Activated CD4-positive, alpha-beta T cell treated with anti-CD3 and anti-CD28 coated beads, Interleukin-2, amount 10 ng/mL, durations not matched to agents 7 days and 5 days (primary cell): ENCODE measurements around the gene NPHS1. TPM values are rescaled to one million over a fixed set of nuclear protein-coding genes. Genes with fewer than 3 reads are reported as not detected.
"Not testable (repeated sequence)": the region's sequence is repeated elsewhere in the genome, so short reads cannot be mapped to it uniquely, and the experiment has no call there.

Experiments
- CTCF ChIA-PET: fragments of 350-600 bp; sonication (Branson Sonifier 250); formaldehyde crosslinking; loops from one replicate; lab custom pipeline; 2021; ENCODE audit warnings: antibody characterized with exemption; lab: Charles Lee
- POLR2A ChIA-PET: fragments of 350-600 bp; sonication (Branson Sonifier 250); formaldehyde crosslinking; loops from one replicate; lab custom pipeline; 2021; ENCODE audit warnings: antibody characterized with exemption; lab: Charles Lee
- DNase-seq: peaks from one replicate; pipeline ENCODE4 v3.0.0-alpha.2; 2020
- H3K27ac Mint-ChIP-seq: one replicate; pipeline ENCODE4 v1.8.0; 2021; ENCODE audit warnings: mild to moderate bottlenecking, moderate library complexity, mixed read lengths
- H3K27me3 Mint-ChIP-seq: one replicate; pipeline ENCODE4 v1.8.0; 2021; ENCODE audit warnings: mixed read lengths
- H3K36me3 Mint-ChIP-seq: one replicate; pipeline ENCODE4 v1.8.0; 2021; ENCODE audit warnings: low read depth, mixed read lengths
- H3K4me1 Mint-ChIP-seq: one replicate; pipeline ENCODE4 v1.8.0; 2021; ENCODE audit warnings: mixed read lengths
- H3K4me3 Mint-ChIP-seq: one replicate; pipeline ENCODE4 v1.8.0; 2021; ENCODE audit warnings: mild to moderate bottlenecking, moderate library complexity, mixed read lengths
- H3K9me3 Mint-ChIP-seq: one replicate; pipeline ENCODE4 v1.8.0; 2021; ENCODE audit warnings: mixed read lengths
- total RNA-seq, 2 experiments: library from RNA; stranded (reverse); gene quantifications; one replicate each; pipeline ENCODE4 v1.2.3, GENCODE V29; 2021

Gene NPHS1, protein sequence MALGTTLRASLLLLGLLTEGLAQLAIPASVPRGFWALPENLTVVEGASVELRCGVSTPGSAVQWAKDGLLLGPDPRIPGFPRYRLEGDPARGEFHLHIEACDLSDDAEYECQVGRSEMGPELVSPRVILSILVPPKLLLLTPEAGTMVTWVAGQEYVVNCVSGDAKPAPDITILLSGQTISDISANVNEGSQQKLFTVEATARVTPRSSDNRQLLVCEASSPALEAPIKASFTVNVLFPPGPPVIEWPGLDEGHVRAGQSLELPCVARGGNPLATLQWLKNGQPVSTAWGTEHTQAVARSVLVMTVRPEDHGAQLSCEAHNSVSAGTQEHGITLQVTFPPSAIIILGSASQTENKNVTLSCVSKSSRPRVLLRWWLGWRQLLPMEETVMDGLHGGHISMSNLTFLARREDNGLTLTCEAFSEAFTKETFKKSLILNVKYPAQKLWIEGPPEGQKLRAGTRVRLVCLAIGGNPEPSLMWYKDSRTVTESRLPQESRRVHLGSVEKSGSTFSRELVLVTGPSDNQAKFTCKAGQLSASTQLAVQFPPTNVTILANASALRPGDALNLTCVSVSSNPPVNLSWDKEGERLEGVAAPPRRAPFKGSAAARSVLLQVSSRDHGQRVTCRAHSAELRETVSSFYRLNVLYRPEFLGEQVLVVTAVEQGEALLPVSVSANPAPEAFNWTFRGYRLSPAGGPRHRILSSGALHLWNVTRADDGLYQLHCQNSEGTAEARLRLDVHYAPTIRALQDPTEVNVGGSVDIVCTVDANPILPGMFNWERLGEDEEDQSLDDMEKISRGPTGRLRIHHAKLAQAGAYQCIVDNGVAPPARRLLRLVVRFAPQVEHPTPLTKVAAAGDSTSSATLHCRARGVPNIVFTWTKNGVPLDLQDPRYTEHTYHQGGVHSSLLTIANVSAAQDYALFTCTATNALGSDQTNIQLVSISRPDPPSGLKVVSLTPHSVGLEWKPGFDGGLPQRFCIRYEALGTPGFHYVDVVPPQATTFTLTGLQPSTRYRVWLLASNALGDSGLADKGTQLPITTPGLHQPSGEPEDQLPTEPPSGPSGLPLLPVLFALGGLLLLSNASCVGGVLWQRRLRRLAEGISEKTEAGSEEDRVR (N-terminal part only)
- total RNA-seq, result not detected

- H3K27ac Mint-ChIP-seq, result no peak within 1 kb of the TSS
- no peak within 1 kb of the TSS for H3K4me3 Mint-ChIP-seq
- H3K36me3 Mint-ChIP-seq, result no peaks in the 10 kb centered on the region
- no peak for DNase-seq
- no peaks in the 10 kb centered on the region for H3K9me3 Mint-ChIP-seq
- H3K27me3 Mint-ChIP-seq, result peaks cover 35% of the 10 kb centered on the region
- H3K4me1 Mint-ChIP-seq, result peaks cover 4% of the 10 kb centered on the region
- ChIA-PET CTCF (no interaction called here), POLR2A (no interaction called here)
Measured at GRCh38 chr19:35852029-35852780, at the start of gene NPHS1. Gene NPHS1, minus strand, starts transcription at chr19:35852504. Its CDS starts 667 bp downstream, at chr19:35851837.

DNA sequence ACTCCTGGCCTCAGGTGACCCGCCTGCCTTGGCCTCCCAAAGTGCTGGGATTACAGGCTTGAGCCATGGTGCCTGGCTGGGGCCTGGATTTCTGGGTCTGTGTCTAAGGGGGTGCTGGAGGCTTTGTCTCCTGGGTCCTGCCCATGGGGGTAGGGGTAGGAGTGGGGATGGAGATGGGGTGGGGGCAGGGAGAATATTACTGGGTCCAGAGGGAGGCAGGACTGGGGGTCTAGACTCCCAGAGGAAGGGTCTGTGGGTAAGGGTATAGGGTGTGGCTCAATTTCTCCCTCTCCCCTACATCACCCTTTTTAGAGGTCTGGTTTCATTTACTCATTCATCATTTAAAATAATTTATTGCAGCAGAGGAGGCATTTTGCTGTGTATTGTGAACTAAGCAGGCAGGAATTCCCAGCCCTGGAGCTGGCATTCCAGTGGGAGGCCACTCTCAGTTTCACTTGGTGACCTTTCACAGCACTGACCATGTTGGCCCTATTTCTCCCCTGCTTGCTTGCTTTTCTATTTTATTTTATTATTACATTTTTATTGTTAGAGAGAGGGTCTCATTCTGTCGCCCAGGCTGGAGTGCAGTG lies 48.8 kb upstream of the NPHS1 start:
- peaks cover 52% of the 10 kb centered on the region for H3K4me1 Mint-ChIP-seq
- POLR2A ChIA-PET, result no interaction called here

GRCh38 chr19:35899547-35900214 lies 47.4 kb upstream of the NPHS1 start:
- ChIA-PET CTCF (no interaction called here), POLR2A (no interaction called here)
- Mint-ChIP-seq H3K4me3 (peak overlapping the region; percentile 94), H3K27me3 (no peaks in the 10 kb centered on the region), H3K9me3 (no peaks in the 10 kb centered on the region), H3K36me3 (peaks cover 44% of the 10 kb centered on the region), H3K27ac (peak overlapping the region; percentile 97), H3K4me1 (peaks cover 53% of the 10 kb centered on the region)
- DNase-seq, result peak; percentile 89

More for the DNA sequence above, 48.8 kb upstream of the NPHS1 start:
- CTCF ChIA-PET, result interaction anchor here (1.0 kb wide), 1 partner anchor 24 kb away, joined by 3 read pairs; no protein-coding TSS in a partner anchor
- H3K9me3 Mint-ChIP-seq, result no peaks in the 10 kb centered on the region
- peaks cover 36% of the 10 kb centered on the region for H3K36me3 Mint-ChIP-seq
- DNase-seq, result no peak
- no peaks in the 10 kb centered on the region for H3K27me3 Mint-ChIP-seq
- H3K27ac Mint-ChIP-seq, result peak overlapping the region; percentile 97
- peak overlapping the region; percentile 95 for H3K4me3 Mint-ChIP-seq

DNA sequence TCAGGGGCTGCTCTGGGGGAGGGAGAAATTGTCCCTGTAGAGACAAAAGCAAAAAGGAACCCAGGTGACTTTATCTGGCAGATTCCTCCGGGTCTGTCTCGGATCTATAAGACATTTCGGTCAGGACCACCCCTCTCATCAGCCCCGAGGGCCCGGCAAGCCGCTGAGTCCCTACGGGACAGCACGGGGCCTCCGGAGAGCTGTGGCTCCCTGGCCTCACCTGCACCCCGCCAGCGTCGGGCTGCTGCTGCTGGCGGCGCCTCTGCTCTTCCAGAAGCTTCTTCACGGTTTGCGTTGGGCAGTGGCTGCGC lies 46.1 kb upstream of the NPHS1 start:
- CTCF ChIA-PET, result interaction anchor here (0.8 to 0.9 kb wide), 2 partner anchors 10 to 16 kb away, joined by 3 to 4 read pairs; no protein-coding TSS in a partner anchor
- peak overlapping the region; percentile 97 for H3K27ac Mint-ChIP-seq
- H3K36me3 Mint-ChIP-seq, result peaks cover 40% of the 10 kb centered on the region
- no peak for DNase-seq
- POLR2A ChIA-PET, result no interaction called here
- peaks cover 43% of the 10 kb centered on the region for H3K4me1 Mint-ChIP-seq
- H3K9me3 Mint-ChIP-seq, result no peaks in the 10 kb centered on the region
- H3K4me3 Mint-ChIP-seq, result peak overlapping the region; percentile 94
- no peaks in the 10 kb centered on the region for H3K27me3 Mint-ChIP-seq

GRCh38 chr19:35897706-35898451 lies 45.6 kb upstream of the NPHS1 start:
- ChIA-PET CTCF (interaction anchor here (0.8 to 0.9 kb wide), 2 partner anchors 9 to 16 kb away, joined by 3 to 4 read pairs; no protein-coding TSS in a partner anchor), POLR2A (no interaction called here)
- peaks cover 41% of the 10 kb centered on the region for H3K36me3 Mint-ChIP-seq
- DNase-seq, result no peak
- H3K4me1 Mint-ChIP-seq, result peaks cover 39% of the 10 kb centered on the region
- H3K9me3 Mint-ChIP-seq, result no peaks in the 10 kb centered on the region
- H3K27me3 Mint-ChIP-seq, result no peaks in the 10 kb centered on the region
- peak overlapping the region; percentile 80 for H3K27ac Mint-ChIP-seq
- peak overlapping the region; percentile 94 for H3K4me3 Mint-ChIP-seq

GRCh38 chr19:35896643-35897040 lies 44.3 kb upstream of the NPHS1 start:
- Mint-ChIP-seq H3K36me3 (peaks cover 45% of the 10 kb centered on the region), H3K4me3 (no peak overlapping the region), H3K4me1 (peaks cover 31% of the 10 kb centered on the region), H3K9me3 (no peaks in the 10 kb centered on the region), H3K27me3 (no peaks in the 10 kb centered on the region), H3K27ac (peak overlapping the region; percentile 13)
- CTCF ChIA-PET, result no interaction called here
- DNase-seq, result no peak
- POLR2A ChIA-PET, result no interaction called here

GRCh38 chr19:35895911-35896642 lies 43.8 kb upstream of the NPHS1 start:
- Mint-ChIP-seq H3K4me3 (no peak overlapping the region), H3K27ac (no peak overlapping the region), H3K27me3 (no peaks in the 10 kb centered on the region), H3K36me3 (peaks cover 46% of the 10 kb centered on the region), H3K9me3 (no peaks in the 10 kb centered on the region), H3K4me1 (peaks cover 28% of the 10 kb centered on the region)
- ChIA-PET CTCF (no interaction called here), POLR2A (no interaction called here)
- DNase-seq, result no peak

GRCh38 chr19:35894342-35894741 lies 42.0 kb upstream of the NPHS1 start:
- Mint-ChIP-seq H3K4me1 (peaks cover 25% of the 10 kb centered on the region), H3K27ac (no peak overlapping the region), H3K9me3 (no peaks in the 10 kb centered on the region), H3K36me3 (peaks cover 57% of the 10 kb centered on the region), H3K4me3 (no peak overlapping the region), H3K27me3 (no peaks in the 10 kb centered on the region)
- ChIA-PET CTCF (interaction anchor here (1.0 to 4.0 kb wide), 4 partner anchors 12 to 37 kb away, joined by 3 to 23 read pairs (median 4); no protein-coding TSS in a partner anchor), POLR2A (no interaction called here)
- no peak for DNase-seq

DNA sequence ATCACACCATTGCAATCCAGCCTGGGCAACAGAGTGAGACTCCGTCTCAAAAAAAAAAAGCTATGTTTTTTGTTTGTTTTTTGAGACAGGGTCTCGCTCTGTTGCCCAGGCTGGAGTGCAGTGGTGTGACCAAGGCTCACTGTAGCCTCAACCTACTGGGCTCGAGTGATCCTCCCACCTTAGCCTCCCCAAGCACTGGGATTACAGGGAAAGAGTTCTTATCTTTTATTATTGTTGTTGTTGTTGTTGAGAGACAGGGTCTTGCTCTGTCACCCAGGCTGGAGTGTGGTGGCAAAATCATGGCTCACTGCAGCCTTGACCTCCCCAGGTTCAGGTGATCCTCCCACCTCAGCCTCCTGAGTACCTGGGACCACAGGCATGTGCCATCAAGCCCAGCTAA lies 39.5 kb upstream of the NPHS1 start:
- POLR2A ChIA-PET, H3K4me3 Mint-ChIP-seq, H3K9me3 Mint-ChIP-seq, DNase-seq, H3K27me3 Mint-ChIP-seq, H3K27ac Mint-ChIP-seq: not testable (repeated sequence)
- peaks cover 22% of the 10 kb centered on the region for H3K4me1 Mint-ChIP-seq
- H3K36me3 Mint-ChIP-seq, result peaks cover 59% of the 10 kb centered on the region
- CTCF ChIA-PET, result interaction anchor here (4.0 kb wide), 1 partner anchor 9 kb away, joined by 23 read pairs; no protein-coding TSS in a partner anchor

DNA sequence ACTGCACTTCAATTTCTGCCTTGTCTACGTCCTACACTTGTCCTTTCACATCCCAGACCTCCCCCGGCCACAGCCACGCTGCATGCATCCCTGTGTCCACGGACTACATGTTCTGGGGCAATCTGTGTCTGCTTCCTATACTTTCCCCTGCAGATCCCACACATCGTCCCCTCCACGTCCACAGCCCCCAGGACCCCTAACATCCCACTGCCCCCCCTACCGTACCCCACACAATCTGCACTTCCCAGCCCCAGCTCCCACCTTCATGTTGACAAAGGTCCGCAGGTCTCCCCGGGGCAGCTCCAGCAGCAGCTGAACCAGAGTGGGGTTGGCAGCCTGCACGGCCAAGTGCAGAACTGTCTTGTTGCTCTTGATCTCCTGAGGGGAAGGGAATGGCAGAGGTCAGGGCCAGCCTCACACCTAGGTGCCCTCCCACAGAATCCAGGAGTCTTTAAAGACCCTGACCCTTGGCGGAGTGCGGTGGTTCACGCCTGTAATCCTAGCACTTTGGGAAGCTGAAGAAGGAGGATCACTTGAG lies 37.9 kb upstream of the NPHS1 start:
- Mint-ChIP-seq H3K27me3 (no peaks in the 10 kb centered on the region), H3K36me3 (peaks cover 61% of the 10 kb centered on the region), H3K9me3 (no peaks in the 10 kb centered on the region), H3K4me1 (peaks cover 14% of the 10 kb centered on the region), H3K4me3 (no peak overlapping the region), H3K27ac (no peak overlapping the region)
- no peak for DNase-seq
- ChIA-PET CTCF (no interaction called here), POLR2A (no interaction called here)
